GM12878 (cell line): ENCODE data around the gene LMF1. TPM values are rescaled to one million over a fixed set of nuclear protein-coding genes. Genes with fewer than 3 reads are reported as not detected.

Experiments used
- ATAC-seq: fragments of 200-7000 bp; cut with Tn5 transposase; 3 replicates; pipeline ENCODE4 v1.9.1; 2020; ENCODE audit warnings: mild to moderate bottlenecking, moderate library complexity
- BruUV-seq: library from RNA; stranded (reverse); fragments of 400-500 nt; replicated peaks from 2 replicates; lab custom pipeline; 2021; lab: Mats Ljungman, UMichigan
- CTCF ChIA-PET: fragments of 300-600 bp; sonication (Branson Sonifier 250); formaldehyde crosslinking; extraction: SDS; loops from one replicate; lab custom pipeline; 2021; ENCODE audit warnings: inconsistent platforms; lab: Yijun Ruan, JAX
- POLR2A ChIA-PET: fragments of 350-600 bp; formaldehyde crosslinking; extraction: SDS; loops from one replicate; lab custom pipeline; 2021; ENCODE audit warnings: inconsistent platforms; lab: Charles Lee
- RAD21 ChIA-PET: fragments of 300-600 bp; sonication (Branson Sonifier 250); formaldehyde crosslinking; loops from one replicate; lab custom pipeline; 2023; ENCODE audit warnings: antibody characterized with exemption; ENCODE audit not compliant: unreplicated experiment; lab: Charles Lee
- SMC1A ChIA-PET: fragments of 300-600 bp; sonication (Branson Sonifier 250); formaldehyde crosslinking; loops from one replicate; lab custom pipeline; 2023; ENCODE audit not compliant: unreplicated experiment, uncharacterized antibody; lab: Charles Lee
- DNase-seq: peaks from one replicate; pipeline ENCODE4 v3.0.0-alpha.2; 2011; ENCODE audit warnings: low read depth, low spot score
- FAIRE-seq: peaks from 3 replicates; lab custom pipeline; 2011; peaks lifted over from hg19 to GRCh38; lab: Jason Lieb, UNC
- H2AFZ ChIP-seq: 2 replicates; pipeline ENCODE4 v1.6.0; 2011; ENCODE audit warnings: low read depth, low read length, control low read depth; ENCODE audit not compliant: control insufficient read depth
- H3K27ac ChIP-seq: 2 replicates; pipeline ENCODE4 v1.5.1; 2011; ENCODE audit warnings: control low read depth; ENCODE audit not compliant: control insufficient read depth, insufficient read depth
- H3K27me3 ChIP-seq, 2 experiments: replicated peaks in 1 of 2; 2 replicates each; pipeline versions ENCODE4 v1.6.0 to v1.6.1; 2011; ENCODE audit warnings: low read length in 1 of 2; ENCODE audit not compliant: control insufficient read depth in 2 of 2, insufficient read depth in 2 of 2
- H3K36me3 ChIP-seq, 2 experiments: 2 replicates each; pipeline ENCODE4 v1.5.1; 2011; ENCODE audit warnings: low read length in 1 of 2; ENCODE audit not compliant: control insufficient read depth in 2 of 2, insufficient read depth in 2 of 2
- H3K4me1 ChIP-seq: 2 replicates; pipeline ENCODE4 v1.6.1; 2011; ENCODE audit warnings: mild to moderate bottlenecking, low read length, moderate library complexity, mixed read lengths; ENCODE audit not compliant: control insufficient read depth, insufficient read depth
- H3K4me2 ChIP-seq: 2 replicates; pipeline ENCODE4 v1.6.0; 2011; ENCODE audit warnings: control low read depth; ENCODE audit not compliant: control insufficient read depth, insufficient read depth
- H3K4me3 ChIP-seq: fragments of 200-600 bp; sonication (generic); 2 replicates; pipeline ENCODE4 v1.5.1; 2016
- H3K79me2 ChIP-seq: 2 replicates; pipeline ENCODE4 v1.6.0; 2011; ENCODE audit warnings: low read length; ENCODE audit not compliant: control insufficient read depth, insufficient read depth
- H3K9ac ChIP-seq: 2 replicates; pipeline ENCODE4 v1.8.0; 2011; ENCODE audit warnings: low read length, control low read depth, mixed read lengths; ENCODE audit not compliant: control insufficient read depth, insufficient read depth
- H3K9me3 ChIP-seq: replicated peaks from 3 replicates; pipeline ENCODE4 v1.5.1; 2011; ENCODE audit warnings: mild to moderate bottlenecking, low read length; ENCODE audit not compliant: control insufficient read depth, insufficient read depth
- H4K20me1 ChIP-seq: 2 replicates; pipeline ENCODE4 v1.6.0; 2011; ENCODE audit not compliant: control insufficient read depth, insufficient read depth
- HDAC2 ChIP-seq: fragments of 200-600 bp; sonication (generic); IDR thresholded peaks from 2 replicates; pipeline ENCODE4 v1.6.1; 2017
- MEF2B ChIP-seq: fragments of 450-650 bp; IDR thresholded peaks from 2 replicates; pipeline ENCODE4 v1.6.1; 2018; ENCODE audit warnings: mild to moderate bottlenecking, moderate library complexity; ENCODE audit not compliant: partially characterized antibody, poor library complexity, severe bottlenecking
- SPI1 ChIP-seq: IDR thresholded peaks from 2 replicates; pipeline ENCODE4 v1.6.1; 2011; ENCODE audit warnings: low read depth, mild to moderate bottlenecking, low read length, moderate library complexity, borderline replicate concordance; ENCODE audit not compliant: insufficient read depth
- WGBS: methylation state at CpG from one replicate; pipeline ENCODE4 v1.1.6; 2016; ENCODE audit warnings: low lambda C conversion rate; ENCODE audit not compliant: insufficient replicate concordance, insufficient coverage; ENCODE audit errors: missing lambda C conversion rate; 5-methylcytosine and 5-hydroxymethylcytosine counted together
- in situ Hi-C: fragments of 300-500 bp; cut with MboI; formaldehyde crosslinking; loops from 9 replicates; pipeline ENCODE4 v1.14.3; 2018; ENCODE audit warnings: mixed read lengths
- intact Hi-C: fragments of 100-400 bp; cut with micrococcal nuclease; formaldehyde crosslinking; loops from one replicate; pipeline ENCODE4 v1.14.2; 2022; ENCODE audit not compliant: unreplicated experiment
- polyA plus RNA-seq, 11 experiments: library from polyadenylated mRNA; depleted of rRNA in 4 of 11; unstranded in 6 of 11; stranded (reverse) in 5 of 11; fragments of >200 nt; fragmentation: Nextera tagmentation in 4 of 11; fragmentation: Illumina TruSeq in 1 of 11; extraction: Ambion mirVana in 4 of 11; extraction: Trizol in 1 of 11; gene quantifications; 1 replicate in 1 of 11; 2 replicates in 10 of 11; pipeline versions ENCODE4 v1.2.1 to v1.2.3, GENCODE V29; 2011 to 2016; ENCODE audit warnings: inconsistent platforms in 2 of 11, missing spikeins in 2 of 11, low read depth in 1 of 11
- total RNA-seq, 4 experiments: library from RNA; depleted of rRNA in 3 of 4; stranded (reverse); fragments of >200 nt in 3 of 4; fragmentation: Illumina TruSeq in 1 of 4; extraction: Trizol in 1 of 4; gene quantifications; 2 replicates each; pipeline versions ENCODE4 v1.2.1 to v1.2.3, GENCODE V29; 2013 to 2021
- TF ChIP-seq, protein P1 (sequence below): fragments of 450-650 bp; IDR thresholded peaks from 2 replicates; pipeline ENCODE4 v1.6.1; 2017; ENCODE audit warnings: borderline replicate concordance

Gene LMF1
- total and polyA plus RNA-seq, 10 of the 15 experiments (the other 5 are each of a cell fraction or from before 2014, with no cell fraction given) = 0.18 to 3.2 (median 1.4) TPM; not detected in 1

DNA sequence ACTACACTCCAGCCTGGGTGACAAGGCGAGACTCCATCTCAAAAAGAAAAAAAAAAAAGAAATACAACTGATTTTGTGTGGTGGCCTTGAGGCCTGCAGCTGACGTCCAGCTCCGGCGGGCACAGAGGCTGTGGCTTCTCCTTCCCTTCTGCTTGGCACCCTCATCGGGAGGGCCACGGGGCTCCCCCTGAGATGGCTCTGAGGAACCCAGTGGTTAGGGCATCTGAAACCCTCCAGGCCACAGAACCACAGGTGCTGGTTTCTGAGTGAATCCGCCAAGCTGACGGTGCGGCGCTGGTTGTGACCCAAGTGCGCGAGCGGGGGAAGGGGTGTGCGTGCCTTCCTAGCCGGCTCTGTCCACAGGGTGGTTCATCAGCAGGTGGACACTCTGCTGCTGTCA is 63.4 kb downstream of the LMF1 start:
- H3K4me1 ChIP-seq = no peaks in the 10 kb centered on the region
- no peak for FAIRE-seq
- ChIA-PET SMC1A (no interaction called here), POLR2A (no interaction called here), CTCF (no interaction called here), RAD21 (no interaction called here)
- no peak overlapping the region for H3K27ac ChIP-seq
- H3K4me3 ChIP-seq = no peak overlapping the region
- H3K79me2 ChIP-seq = no peaks in the 10 kb centered on the region
- H3K9ac ChIP-seq = no peak overlapping the region
- intact Hi-C loops = no loop called here
- 82% methylated on average over 14 of the region's 15 CpGs for WGBS
- in situ Hi-C loops = no loop called here
- H3K4me2 ChIP-seq = no peak overlapping the region
- DNase-seq = no peak
- H3K36me3 ChIP-seq = no peaks in the 10 kb centered on the region
- H3K27me3 ChIP-seq = no peaks in the 10 kb centered on the region
- H4K20me1 ChIP-seq = no peaks in the 10 kb centered on the region
- no TSS peak for BruUV-seq
- H3K9me3 ChIP-seq = no peaks in the 10 kb centered on the region; the same call in 2 of the 3 replicates
- no peak overlapping the region for H2AFZ ChIP-seq
- TF ChIP-seq, protein P1, sequence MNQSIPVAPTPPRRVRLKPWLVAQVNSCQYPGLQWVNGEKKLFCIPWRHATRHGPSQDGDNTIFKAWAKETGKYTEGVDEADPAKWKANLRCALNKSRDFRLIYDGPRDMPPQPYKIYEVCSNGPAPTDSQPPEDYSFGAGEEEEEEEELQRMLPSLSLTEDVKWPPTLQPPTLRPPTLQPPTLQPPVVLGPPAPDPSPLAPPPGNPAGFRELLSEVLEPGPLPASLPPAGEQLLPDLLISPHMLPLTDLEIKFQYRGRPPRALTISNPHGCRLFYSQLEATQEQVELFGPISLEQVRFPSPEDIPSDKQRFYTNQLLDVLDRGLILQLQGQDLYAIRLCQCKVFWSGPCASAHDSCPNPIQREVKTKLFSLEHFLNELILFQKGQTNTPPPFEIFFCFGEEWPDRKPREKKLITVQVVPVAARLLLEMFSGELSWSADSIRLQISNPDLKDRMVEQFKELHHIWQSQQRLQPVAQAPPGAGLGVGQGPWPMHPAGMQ = no peak
- no peak for ATAC-seq

DNA sequence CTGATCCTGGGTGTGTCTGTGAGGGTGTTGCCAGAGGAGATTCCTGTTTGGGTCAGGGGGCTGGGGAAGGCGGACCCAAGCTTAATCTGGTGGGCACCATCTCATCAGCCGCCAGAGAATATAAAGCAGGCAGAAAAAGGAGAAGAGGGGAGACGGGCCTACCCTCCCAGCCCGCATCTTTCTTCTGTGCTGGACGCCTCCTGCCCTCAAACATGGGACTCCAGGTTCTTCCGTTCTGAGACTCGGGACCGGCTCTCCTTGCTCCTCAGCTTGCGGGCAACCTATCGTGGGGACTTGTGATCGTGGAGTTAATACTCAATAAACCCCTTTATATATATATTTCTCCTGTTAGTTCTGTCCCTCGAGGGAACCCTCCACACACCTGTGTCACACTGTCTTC is 64.5 kb downstream of the LMF1 start:
- DNase-seq = no peak
- ChIA-PET POLR2A (interaction anchor here (0.6 kb wide), 1 partner anchor 1891 kb away, joined by 3 read pairs; no protein-coding TSS in a partner anchor), SMC1A (no interaction called here), RAD21 (no interaction called here), CTCF (no interaction called here)
- TF ChIP-seq MEF2B (no peak), SPI1 (no peak), HDAC2 (no peak)
- Histone ChIP-seq H3K4me2 (no peak overlapping the region), H2AFZ (no peak overlapping the region), H3K9ac (no peak overlapping the region), H4K20me1 (no peaks in the 10 kb centered on the region), H3K79me2 (no peaks in the 10 kb centered on the region), H3K36me3 (no peaks in the 10 kb centered on the region), H3K4me1 (no peaks in the 10 kb centered on the region), H3K27me3 (no peaks in the 10 kb centered on the region), H3K9me3 (no peaks in the 10 kb centered on the region; the same call in 2 of the 3 replicates), H3K27ac (no peak overlapping the region), H3K4me3 (no peak overlapping the region)
- 66% methylated on average over 12 of the region's 12 CpGs for WGBS
- no peak for FAIRE-seq
- in situ Hi-C loops = no loop called here
- intact Hi-C loops = no loop called here
- ATAC-seq = no peak
- no TSS peak for BruUV-seq
